Adipocyte (in vitro differentiated cells): ENCODE results near the gene SORCS1.

Experiments
- DNase-seq: peaks from one replicate; pipeline ENCODE4 v3.0.0-alpha.2; 2015; ENCODE audit warnings: low read depth
- H3K27me3 ChIP-seq: replicated peaks from 2 replicates; pipeline ENCODE4 v1.7.0; 2013; ENCODE audit warnings: mild to moderate bottlenecking, low read length, moderate library complexity; ENCODE audit not compliant: control insufficient read depth, insufficient read depth
- H3K36me3 ChIP-seq: 2 replicates; pipeline ENCODE4 v1.7.0; 2013; ENCODE audit warnings: low read length, mild to moderate bottlenecking, moderate library complexity; ENCODE audit not compliant: control insufficient read depth, insufficient read depth, severe bottlenecking
- H3K4me1 ChIP-seq: 2 replicates; pipeline ENCODE4 v1.7.0; 2013; ENCODE audit warnings: mild to moderate bottlenecking, low read length, moderate library complexity; ENCODE audit not compliant: control insufficient read depth, insufficient read depth
- H3K4me3 ChIP-seq: 2 replicates; pipeline ENCODE4 v1.7.0; 2013; ENCODE audit warnings: mild to moderate bottlenecking, low read length, moderate library complexity
- H3K9ac ChIP-seq: 2 replicates; pipeline ENCODE4 v1.7.0; 2013; ENCODE audit warnings: mild to moderate bottlenecking, low read length, moderate library complexity
- H3K9me3 ChIP-seq: 2 replicates; pipeline ENCODE4 v1.7.0; 2013; ENCODE audit warnings: mild to moderate bottlenecking, low read length, moderate library complexity; ENCODE audit not compliant: control insufficient read depth

SORCS1 gene

DNA sequence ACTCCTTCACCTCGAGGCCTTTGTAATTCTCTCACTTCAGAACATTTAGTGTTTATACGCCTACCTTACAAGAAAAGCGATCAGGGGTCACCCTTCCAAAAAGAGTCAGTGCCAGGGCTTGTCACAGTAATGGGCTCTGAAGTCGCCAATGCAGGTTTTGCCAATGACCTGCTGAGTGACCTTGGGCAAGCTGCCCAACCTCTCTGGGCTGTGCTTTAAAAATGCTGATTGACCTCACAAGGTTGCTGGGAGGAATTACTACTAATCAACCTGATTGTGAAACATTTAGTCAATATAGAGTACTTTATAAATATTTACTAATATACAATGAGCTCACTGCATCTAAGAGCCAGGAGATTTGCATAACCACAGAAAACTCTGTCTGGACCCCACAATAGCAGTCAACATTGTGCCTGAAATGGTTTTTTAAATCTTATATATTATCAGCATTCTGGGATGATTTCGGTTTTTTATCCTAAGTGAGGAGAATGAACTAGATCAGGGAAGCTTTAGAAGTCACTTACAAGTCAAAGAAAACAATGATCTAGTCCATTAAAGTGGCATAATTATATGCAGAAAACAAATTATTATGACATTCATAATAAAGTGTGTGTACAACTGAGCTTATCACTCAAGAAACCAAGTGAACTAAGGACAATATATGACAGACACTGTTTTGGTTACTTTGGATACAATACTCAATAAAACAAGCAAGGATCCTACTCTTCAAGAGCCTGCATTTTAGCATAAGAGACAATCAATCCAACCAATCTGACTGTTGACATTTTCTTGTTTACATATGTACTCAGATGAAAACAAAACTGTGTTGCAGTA is 290.5 kb downstream of the SORCS1 start:
- no peaks in the 10 kb centered on the region for H3K4me1 ChIP-seq
- H3K9me3 ChIP-seq: peaks cover 4% of the 10 kb centered on the region
- H3K4me3 ChIP-seq: no peak overlapping the region
- no peaks in the 10 kb centered on the region for H3K36me3 ChIP-seq
- H3K27me3 ChIP-seq: no peaks in the 10 kb centered on the region
- no peak overlapping the region for H3K9ac ChIP-seq
- DNase-seq: no peak

DNA sequence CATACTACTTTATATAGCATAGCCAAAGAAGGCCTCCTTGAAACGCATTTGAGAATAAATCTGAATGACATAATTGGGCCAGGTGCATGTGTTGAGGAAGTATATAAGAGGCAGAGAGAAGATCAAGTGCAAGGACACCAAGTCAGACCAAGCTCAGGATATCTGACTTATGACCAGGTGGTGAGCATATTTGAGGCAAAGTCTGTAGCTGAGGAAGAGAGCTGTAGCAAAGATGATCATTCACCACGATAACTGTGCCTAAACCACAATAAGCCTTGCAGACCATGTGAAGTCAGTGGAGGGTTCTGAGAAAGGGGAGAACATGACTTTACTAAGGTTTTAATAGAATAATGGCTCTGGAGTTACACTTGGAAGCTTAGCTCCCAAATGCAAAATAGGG is 292.3 kb downstream of the SORCS1 start:
- no peak for DNase-seq
- H3K9ac ChIP-seq: no peak overlapping the region

DNA sequence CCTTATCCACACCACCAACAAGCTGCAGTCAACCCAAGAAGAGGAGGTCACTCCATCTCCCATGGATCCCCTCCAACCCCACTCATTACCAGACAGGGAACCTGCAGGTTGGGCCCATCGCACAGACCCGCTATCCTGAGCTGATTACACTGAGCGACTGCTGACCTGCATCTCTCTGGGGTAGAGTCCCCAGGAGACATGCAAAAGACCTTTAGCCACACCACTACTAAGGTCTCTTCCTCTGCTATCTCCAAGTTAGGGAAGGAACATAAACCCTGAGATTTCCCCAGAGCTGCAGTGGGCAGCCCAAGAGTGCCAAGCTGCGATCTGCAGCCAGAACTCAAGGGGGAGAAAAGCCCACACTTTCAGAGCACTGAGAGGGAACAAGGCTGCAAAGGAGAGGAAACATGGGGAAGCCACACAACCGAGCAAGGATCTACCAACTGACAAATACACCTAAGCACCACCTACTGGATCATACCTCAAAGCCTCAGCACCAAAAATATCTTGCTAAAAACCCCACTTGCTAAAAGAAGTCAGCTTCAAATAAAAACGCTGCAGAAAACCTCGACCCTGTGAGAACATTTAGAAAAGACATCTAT is 298.2 kb downstream of the SORCS1 start:
- no peak overlapping the region for H3K4me3 ChIP-seq
- H3K36me3 ChIP-seq: no peaks in the 10 kb centered on the region
- H3K9ac ChIP-seq: no peak overlapping the region
- H3K4me1 ChIP-seq: no peaks in the 10 kb centered on the region
- no peaks in the 10 kb centered on the region for H3K9me3 ChIP-seq
- no peaks in the 10 kb centered on the region for H3K27me3 ChIP-seq
- DNase-seq: no peak

More for the DNA sequence above, 292.3 kb downstream of the SORCS1 start:
- Histone ChIP-seq H3K4me3 (no peak overlapping the region), H3K27me3 (no peaks in the 10 kb centered on the region), H3K4me1 (no peaks in the 10 kb centered on the region), H3K36me3 (no peaks in the 10 kb centered on the region), H3K9me3 (peaks cover 4% of the 10 kb centered on the region)

DNA sequence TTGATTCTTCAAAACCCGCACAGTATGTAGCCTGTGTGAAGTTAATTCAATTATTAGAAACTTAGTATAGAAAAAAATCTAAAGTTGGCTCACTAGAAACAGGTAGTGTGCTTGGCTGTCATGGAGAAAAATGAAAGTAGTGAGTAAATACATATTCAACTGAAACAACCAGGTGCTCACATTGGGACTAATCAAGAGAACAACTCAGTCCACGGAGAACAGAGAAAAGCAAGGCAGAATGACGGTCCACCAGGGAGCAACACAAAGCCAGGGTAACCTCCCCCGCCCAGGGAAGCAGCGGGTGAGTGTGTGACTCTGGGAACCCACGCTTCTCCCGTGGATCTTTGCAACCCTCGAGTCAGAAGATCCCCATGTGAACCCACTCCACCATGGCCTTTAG is 300.5 kb downstream of the SORCS1 start:
- DNase-seq: no peak
- Histone ChIP-seq H3K4me1 (no peaks in the 10 kb centered on the region), H3K4me3 (no peak overlapping the region)

DNA sequence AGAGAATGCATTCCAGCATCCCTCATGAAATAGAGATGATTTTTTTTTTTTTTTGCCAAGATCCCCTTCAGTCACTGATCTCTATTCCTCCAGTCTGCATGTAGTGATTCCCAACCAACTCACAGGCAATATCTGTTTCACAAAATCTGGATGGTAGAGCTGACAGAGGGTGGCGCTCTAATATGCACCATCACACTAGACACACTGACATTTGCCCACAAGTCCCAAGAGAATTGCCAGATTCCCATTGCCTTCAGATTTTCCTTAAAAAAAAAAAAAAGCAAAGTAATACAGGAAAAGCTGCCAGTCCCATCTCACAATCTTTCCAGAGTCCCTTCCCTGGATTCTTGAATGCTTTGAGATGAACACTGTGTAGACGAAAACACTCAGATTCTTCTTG is 301.0 kb downstream of the SORCS1 start:
- Histone ChIP-seq H3K27me3 (no peaks in the 10 kb centered on the region), H3K36me3 (no peaks in the 10 kb centered on the region), H3K9me3 (no peaks in the 10 kb centered on the region), H3K4me1 (no peaks in the 10 kb centered on the region), H3K4me3 (no peak overlapping the region), H3K9ac (no peak overlapping the region)
- DNase-seq: no peak

More for the DNA sequence above, 300.5 kb downstream of the SORCS1 start:
- no peaks in the 10 kb centered on the region for H3K36me3 ChIP-seq
- no peaks in the 10 kb centered on the region for H3K27me3 ChIP-seq
- H3K9ac ChIP-seq: no peak overlapping the region
- no peaks in the 10 kb centered on the region for H3K9me3 ChIP-seq

DNA sequence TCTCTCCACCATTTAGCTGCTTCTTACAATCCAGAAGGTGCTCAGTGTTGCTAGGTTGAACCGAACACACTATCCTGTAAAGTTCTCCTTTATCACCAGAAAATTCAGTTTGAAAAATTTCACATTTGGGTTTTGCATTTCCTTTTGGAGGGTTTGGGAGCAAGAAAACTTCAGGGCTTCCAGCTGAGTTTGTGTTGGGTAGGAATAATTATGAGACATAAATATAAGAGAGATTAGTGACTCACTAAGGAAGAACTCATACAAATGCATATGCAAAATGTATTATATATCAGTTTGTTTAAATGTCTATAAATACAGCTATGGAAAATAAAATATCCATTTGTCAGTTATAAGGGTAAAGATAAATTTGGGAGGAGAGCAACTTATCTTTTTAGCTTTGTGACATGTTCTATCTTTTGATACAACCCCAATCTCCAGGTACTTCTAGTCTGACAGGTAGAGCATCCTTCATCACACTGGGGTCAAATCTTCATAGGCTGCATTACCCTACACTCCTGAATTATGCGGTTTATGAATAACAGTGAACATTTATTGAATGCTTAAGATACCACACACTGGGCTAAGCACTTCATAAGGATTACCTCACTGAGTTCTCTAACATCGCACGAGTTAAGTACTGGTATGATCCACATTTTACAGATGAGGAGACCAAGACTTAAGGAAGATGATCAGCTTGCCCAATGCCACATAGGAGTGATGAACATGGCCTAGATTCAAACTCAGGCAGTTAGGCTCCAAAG is 304.4 kb downstream of the SORCS1 start:
- no peaks in the 10 kb centered on the region for H3K4me1 ChIP-seq
- no peaks in the 10 kb centered on the region for H3K27me3 ChIP-seq
- no peak overlapping the region for H3K9ac ChIP-seq
- peaks cover 5% of the 10 kb centered on the region for H3K9me3 ChIP-seq
- no peak for DNase-seq
- no peaks in the 10 kb centered on the region for H3K36me3 ChIP-seq
- no peak overlapping the region for H3K4me3 ChIP-seq

DNA sequence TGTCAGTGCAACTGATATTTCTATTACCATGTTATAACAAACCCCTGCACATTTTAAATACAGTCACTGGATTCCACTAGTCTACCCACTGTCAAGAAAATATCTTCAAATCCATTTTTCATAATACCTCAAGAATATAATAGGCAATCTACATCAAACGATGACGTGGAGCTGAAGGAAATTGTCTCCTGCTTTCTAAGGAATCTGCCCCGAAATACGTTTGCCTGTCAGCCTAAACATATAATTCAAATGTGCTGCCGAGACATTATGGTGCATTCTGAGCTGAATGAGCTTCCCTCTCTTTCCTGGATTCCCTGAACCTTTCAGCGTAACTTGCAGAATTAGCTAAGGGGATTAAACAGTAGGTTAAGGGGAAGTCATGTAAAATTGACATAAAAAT is 306.8 kb downstream of the SORCS1 start:
- no peak for DNase-seq
- H3K36me3 ChIP-seq: no peaks in the 10 kb centered on the region
- no peak overlapping the region for H3K4me3 ChIP-seq
- H3K9ac ChIP-seq: no peak overlapping the region
- H3K27me3 ChIP-seq: no peaks in the 10 kb centered on the region
- no peaks in the 10 kb centered on the region for H3K4me1 ChIP-seq
- H3K9me3 ChIP-seq: peaks cover 13% of the 10 kb centered on the region

DNA sequence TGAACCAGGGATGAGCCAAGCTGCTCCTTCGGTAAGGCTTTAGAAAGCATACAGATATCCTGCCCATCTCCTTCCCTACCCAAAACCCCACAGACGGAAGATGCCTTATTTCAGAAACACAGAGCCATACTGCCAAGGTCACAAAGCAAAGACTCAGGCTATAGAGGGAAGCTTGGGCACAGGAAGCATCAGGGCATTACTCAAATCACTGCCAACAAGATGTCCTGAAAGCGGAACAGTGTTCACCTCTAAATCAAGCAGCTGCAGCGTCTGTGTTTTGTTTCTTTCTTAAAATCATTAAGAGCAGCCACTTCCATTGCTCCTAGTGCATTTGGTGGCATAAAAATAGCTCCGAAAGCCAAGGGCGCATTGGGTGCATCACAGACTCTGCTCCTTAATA is 307.3 kb downstream of the SORCS1 start:
- Histone ChIP-seq H3K4me1 (no peaks in the 10 kb centered on the region), H3K9me3 (peaks cover 13% of the 10 kb centered on the region), H3K36me3 (no peaks in the 10 kb centered on the region), H3K27me3 (no peaks in the 10 kb centered on the region), H3K9ac (no peak overlapping the region), H3K4me3 (no peak overlapping the region)
- DNase-seq: no peak

DNA sequence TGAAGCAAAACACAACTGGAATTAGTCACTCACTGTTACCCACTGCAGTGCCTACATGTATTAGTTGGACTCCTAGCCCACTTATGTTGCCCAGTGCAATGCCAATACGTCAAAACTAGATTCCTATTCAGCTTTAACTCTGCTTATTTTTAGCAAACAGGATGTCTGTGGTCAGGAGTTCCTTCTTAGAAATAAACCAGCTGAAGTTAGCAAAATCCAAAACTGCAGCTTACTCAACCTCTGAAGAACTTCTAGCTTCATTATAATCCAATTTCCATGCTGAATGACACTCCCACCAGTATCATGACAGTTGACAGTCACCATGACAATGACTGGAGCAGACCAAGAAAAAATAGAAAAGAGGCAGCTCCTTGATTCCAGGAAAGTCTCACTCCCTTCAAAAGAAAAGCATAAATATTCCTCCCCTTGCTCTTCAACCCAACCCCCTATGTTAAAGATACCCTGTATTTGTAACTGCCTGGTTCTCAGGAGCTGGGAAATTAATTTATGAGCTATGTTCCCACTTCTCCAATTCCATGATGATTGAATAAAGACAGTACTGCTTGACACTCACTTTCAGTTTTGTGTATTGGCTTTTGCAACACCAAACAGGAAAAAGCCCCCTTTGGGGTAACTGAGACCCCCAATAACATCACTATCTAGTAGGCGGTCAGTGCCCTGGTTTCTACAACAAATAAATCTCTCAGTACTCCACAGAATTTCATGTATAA is 327.4 kb downstream of the SORCS1 start:
- H3K36me3 ChIP-seq: no peaks in the 10 kb centered on the region
- no peaks in the 10 kb centered on the region for H3K4me1 ChIP-seq
- no peaks in the 10 kb centered on the region for H3K27me3 ChIP-seq
- no peak overlapping the region for H3K4me3 ChIP-seq
- no peak overlapping the region for H3K9ac ChIP-seq
- H3K9me3 ChIP-seq: no peaks in the 10 kb centered on the region
- DNase-seq: no peak

DNA sequence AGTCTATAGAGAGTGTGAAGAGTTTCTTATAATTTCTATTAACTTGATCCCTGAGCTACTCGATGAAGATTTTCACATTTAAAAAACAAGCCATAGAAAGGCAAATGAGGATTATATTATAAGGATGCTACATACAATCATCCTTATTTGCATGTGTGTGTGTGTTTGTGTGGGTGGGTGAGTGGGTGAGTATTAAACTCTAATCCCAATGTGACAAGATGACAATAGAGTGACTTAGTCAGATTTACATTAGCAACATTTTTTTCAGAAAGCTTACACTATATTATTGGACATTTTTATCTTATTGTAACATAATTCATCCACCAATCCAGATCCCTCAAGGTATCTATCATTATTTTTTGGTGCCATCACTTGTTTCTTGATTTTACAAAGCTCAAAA is 331.7 kb downstream of the SORCS1 start:
- Histone ChIP-seq H3K27me3 (no peaks in the 10 kb centered on the region), H3K9me3 (no peaks in the 10 kb centered on the region), H3K4me1 (no peaks in the 10 kb centered on the region), H3K4me3 (no peak overlapping the region), H3K9ac (no peak overlapping the region), H3K36me3 (no peaks in the 10 kb centered on the region)
- no peak for DNase-seq

DNA sequence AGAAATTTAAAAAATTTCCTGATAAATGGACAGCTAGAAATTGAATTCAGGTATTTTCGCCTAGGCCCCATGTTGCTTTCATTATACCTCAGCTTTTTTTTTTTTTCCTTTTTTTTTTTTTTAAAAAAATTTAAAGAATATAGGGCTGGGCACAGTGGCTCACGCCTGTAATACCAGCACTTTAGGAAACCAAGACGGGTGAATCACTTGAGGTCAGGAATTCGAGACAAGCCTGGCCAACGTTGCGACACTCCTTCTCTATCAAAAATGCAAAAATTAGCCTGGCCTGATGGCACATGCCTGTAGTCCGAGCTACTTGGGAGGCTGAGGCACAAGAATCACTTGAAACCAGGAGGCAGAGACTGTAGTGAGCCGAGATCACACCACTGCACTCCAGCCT is 334.0 kb downstream of the SORCS1 start:
- DNase-seq: no peak
- Histone ChIP-seq H3K4me3 (no peak overlapping the region), H3K9ac (no peak overlapping the region), H3K4me1 (peaks cover 6% of the 10 kb centered on the region), H3K9me3 (no peaks in the 10 kb centered on the region), H3K36me3 (no peaks in the 10 kb centered on the region), H3K27me3 (no peaks in the 10 kb centered on the region)
